ENCODE data around the gene FAM25G. TPM values are rescaled to one million over a fixed set of nuclear protein-coding genes. Genes with fewer than 3 reads are reported as not detected.
"Not testable (repeated sequence)": the region's sequence is repeated elsewhere in the genome, so short reads cannot be mapped to it uniquely, and the experiment has no call there.

FAM25G gene
- total and polyA plus RNA-seq, 2 of the 8 experiments (the other 6 are each of a cell fraction or from before 2014, with no cell fraction given): not detected

DNA sequence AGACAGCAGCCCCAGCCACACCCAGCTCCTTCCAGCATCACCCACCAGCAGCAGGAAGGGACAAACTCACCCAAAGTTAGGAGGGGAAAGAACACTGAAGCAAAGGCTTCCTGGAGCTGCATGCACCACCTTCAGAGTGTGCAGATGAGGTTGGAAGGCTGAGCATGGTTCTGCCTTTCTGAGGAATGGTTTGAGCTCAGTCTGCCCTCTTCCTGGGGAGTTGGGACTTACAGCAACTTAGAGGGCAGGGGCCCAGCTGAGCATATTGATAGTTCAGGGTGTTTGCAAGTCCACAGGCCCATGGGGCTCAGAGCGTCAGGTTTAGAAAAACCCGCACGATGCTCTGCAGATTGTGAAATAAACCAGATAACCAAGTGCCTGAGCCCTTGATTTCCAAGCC lies 11.4 kb downstream of the FAM25G start:
- not testable (repeated sequence) for DNase-seq (ENCODE audit: low read depth in 1 of 2, low spot score in 2 of 2); H3K4ac ChIP-seq (replicated peaks; ENCODE audit: insufficient read length, low read depth, low read length); H3K4me1 ChIP-seq (replicated peaks in 1 of 4; ENCODE audit: control insufficient read depth in 3 of 4, insufficient read depth in 4 of 4, low read length in 3 of 4)

DNA sequence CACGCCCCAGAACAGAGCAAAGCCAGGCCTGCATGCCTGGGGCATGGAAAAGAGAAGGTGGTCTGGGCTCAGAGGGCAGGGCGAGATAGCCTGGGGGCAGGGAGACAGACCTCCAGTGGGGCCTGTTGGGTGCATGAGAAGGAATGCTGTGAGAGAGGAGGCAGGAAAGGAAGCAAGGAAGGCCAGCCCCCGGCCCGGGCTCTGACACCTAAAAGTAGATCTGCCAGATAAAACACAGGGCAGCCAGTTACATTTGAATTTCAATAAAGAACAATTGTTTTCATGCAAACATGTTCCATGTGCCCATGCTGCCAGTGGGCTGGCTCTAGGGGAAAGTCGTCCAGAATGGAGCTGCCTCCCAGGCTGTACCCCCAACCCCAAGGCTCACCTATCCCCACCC lies 13.4 kb downstream of the FAM25G start:
- FAIRE-seq; H2BK12ac ChIP-seq (ENCODE audit: low read depth, low read length); DNase-seq (ENCODE audit: low read depth in 1 of 2, low spot score in 2 of 2); H3K79me2 ChIP-seq (ENCODE audit: control insufficient read depth in 1 of 2, insufficient read depth in 2 of 2, low read length in 2 of 2); H3K14ac ChIP-seq (ENCODE audit: insufficient read length); H3K9me3 ChIP-seq (ENCODE audit: insufficient read depth in 2 of 2, low read depth in 1 of 2, low read length in 1 of 2); H3K27ac ChIP-seq (ENCODE audit: low read depth, low read length); H3K18ac ChIP-seq (ENCODE audit: extremely low read depth, low read length); H3K79me1 ChIP-seq (ENCODE audit: low read depth, low read length); H4K5ac ChIP-seq (ENCODE audit: insufficient read length, low read depth, low read length); H3K23ac ChIP-seq (ENCODE audit: insufficient read length); H3K4me3 ChIP-seq (ENCODE audit: extremely low read depth in 1 of 4, insufficient read depth in 2 of 4, low read depth in 3 of 4, low read length in 4 of 4); H2BK20ac ChIP-seq (ENCODE audit: low read length); H3K27me3 ChIP-seq (replicated peaks in 1 of 4; ENCODE audit: control insufficient read depth in 3 of 4, extremely low read depth in 1 of 4, insufficient read depth in 3 of 4, low read length in 3 of 4); H2BK15ac ChIP-seq (ENCODE audit: low read length); H3K36me3 ChIP-seq (ENCODE audit: control insufficient read depth in 2 of 4, insufficient read depth in 4 of 4, low read length in 3 of 4); CTCF ChIA-PET (ENCODE audit: partially characterized antibody); H2BK5ac ChIP-seq (ENCODE audit: low read depth, low read length); H3K23me2 ChIP-seq (ENCODE audit: low read depth, low read length); H3K4ac ChIP-seq (replicated peaks; ENCODE audit: insufficient read length, low read depth, low read length); H3K4me2 ChIP-seq (ENCODE audit: insufficient read depth in 1 of 2, low read depth in 2 of 2, low read length in 2 of 2); H2AFZ ChIP-seq (ENCODE audit: low read length); POLR2A ChIA-PET (ENCODE audit: partially characterized antibody); H2BK120ac ChIP-seq (replicated peaks; ENCODE audit: low read depth, low read length); H3K56ac ChIP-seq (replicated peaks; ENCODE audit: insufficient read length, low read depth, low read length); H3K4me1 ChIP-seq (replicated peaks in 1 of 4; ENCODE audit: control insufficient read depth in 3 of 4, insufficient read depth in 4 of 4, low read length in 3 of 4); H2AK5ac ChIP-seq (ENCODE audit: low read depth, low read length); H4K91ac ChIP-seq (replicated peaks; ENCODE audit: insufficient read length, low read length); H4K20me1 ChIP-seq (replicated peaks in 1 of 2; ENCODE audit: control insufficient read depth in 1 of 2, insufficient read depth in 2 of 2, low read length in 2 of 2); H4K8ac ChIP-seq (ENCODE audit: extremely low read depth, insufficient read depth, low read length); H3K9ac ChIP-seq (replicated peaks in 1 of 4; ENCODE audit: extremely low read depth in 1 of 4, low read depth in 3 of 4, low read length in 3 of 4): not testable (repeated sequence)
- no CpG with 5 or more reads among the region's 5 CpGs for WGBS, 2 experiments (ENCODE audit: extremely low coverage in 1 of 2, insufficient coverage in 1 of 2, insufficient read length in 1 of 2, insufficient replicate concordance in 2 of 2, low coverage in 1 of 2, low lambda C conversion rate in 2 of 2, missing lambda C conversion rate in 1 of 2)

More for the DNA sequence above, 11.4 kb downstream of the FAM25G start:
- FAIRE-seq; CTCF ChIA-PET (ENCODE audit: partially characterized antibody); H3K4me3 ChIP-seq (ENCODE audit: extremely low read depth in 1 of 4, insufficient read depth in 2 of 4, low read depth in 3 of 4, low read length in 4 of 4); H2BK5ac ChIP-seq (ENCODE audit: low read depth, low read length); H4K20me1 ChIP-seq (replicated peaks in 1 of 2; ENCODE audit: control insufficient read depth in 1 of 2, insufficient read depth in 2 of 2, low read length in 2 of 2); H4K5ac ChIP-seq (ENCODE audit: insufficient read length, low read depth, low read length); H4K8ac ChIP-seq (ENCODE audit: extremely low read depth, insufficient read depth, low read length); H2AFZ ChIP-seq (ENCODE audit: low read length); H3K27ac ChIP-seq (ENCODE audit: low read depth, low read length); H3K79me1 ChIP-seq (ENCODE audit: low read depth, low read length); H2BK15ac ChIP-seq (ENCODE audit: low read length); H2AK5ac ChIP-seq (ENCODE audit: low read depth, low read length); H3K4me2 ChIP-seq (ENCODE audit: insufficient read depth in 1 of 2, low read depth in 2 of 2, low read length in 2 of 2); H2BK12ac ChIP-seq (ENCODE audit: low read depth, low read length); H3K36me3 ChIP-seq (ENCODE audit: control insufficient read depth in 2 of 4, insufficient read depth in 4 of 4, low read length in 3 of 4); H3K9ac ChIP-seq (replicated peaks in 1 of 4; ENCODE audit: extremely low read depth in 1 of 4, low read depth in 3 of 4, low read length in 3 of 4); H2BK120ac ChIP-seq (replicated peaks; ENCODE audit: low read depth, low read length); H3K18ac ChIP-seq (ENCODE audit: extremely low read depth, low read length); H2BK20ac ChIP-seq (ENCODE audit: low read length); H4K91ac ChIP-seq (replicated peaks; ENCODE audit: insufficient read length, low read length); H3K27me3 ChIP-seq (replicated peaks in 1 of 4; ENCODE audit: control insufficient read depth in 3 of 4, extremely low read depth in 1 of 4, insufficient read depth in 3 of 4, low read length in 3 of 4); H3K23ac ChIP-seq (ENCODE audit: insufficient read length); H3K14ac ChIP-seq (ENCODE audit: insufficient read length); H3K9me3 ChIP-seq (ENCODE audit: insufficient read depth in 2 of 2, low read depth in 1 of 2, low read length in 1 of 2); H3K23me2 ChIP-seq (ENCODE audit: low read depth, low read length); H3K79me2 ChIP-seq (ENCODE audit: control insufficient read depth in 1 of 2, insufficient read depth in 2 of 2, low read length in 2 of 2); H3K56ac ChIP-seq (replicated peaks; ENCODE audit: insufficient read length, low read depth, low read length); POLR2A ChIA-PET (ENCODE audit: partially characterized antibody): not testable (repeated sequence)
- no CpG with 5 or more reads among the region's 3 CpGs for WGBS, 2 experiments (ENCODE audit: extremely low coverage in 1 of 2, insufficient coverage in 1 of 2, insufficient read length in 1 of 2, insufficient replicate concordance in 2 of 2, low coverage in 1 of 2, low lambda C conversion rate in 2 of 2, missing lambda C conversion rate in 1 of 2)
